Loucy (cell line): ENCODE results near the gene TSSK2.

Experiments used
- H2AFZ ChIP-seq: fragments of 200-600 bp; sonication (generic); 2 replicates; pipeline ENCODE4 v1.6.0; 2016; ENCODE audit warnings: antibody characterized with exemption, mild to moderate bottlenecking, low read length, moderate library complexity
- H3F3A ChIP-seq: fragments of 200-600 bp; 2 replicates; pipeline ENCODE4 v1.6.0; 2016; ENCODE audit warnings: antibody characterized with exemption, low read depth, mild to moderate bottlenecking
- H3K27me3 ChIP-seq: fragments of 200-600 bp; sonication (generic); 2 replicates; pipeline ENCODE4 v1.6.1; 2014; ENCODE audit warnings: low read length, mild to moderate bottlenecking; ENCODE audit not compliant: insufficient read depth, poor library complexity, severe bottlenecking
- H3K36me3 ChIP-seq: fragments of 200-600 bp; sonication (generic); 2 replicates; pipeline ENCODE4 v1.6.1; 2016; ENCODE audit warnings: low read length; ENCODE audit not compliant: insufficient read depth
- H3K4me1 ChIP-seq: fragments of 200-600 bp; sonication (generic); 2 replicates; pipeline ENCODE4 v1.5.1; 2014; ENCODE audit warnings: low read length, mild to moderate bottlenecking; ENCODE audit not compliant: insufficient read depth, poor library complexity, severe bottlenecking
- H3K4me2 ChIP-seq: fragments of 200-600 bp; sonication (generic); 2 replicates; pipeline ENCODE4 v1.6.0; 2014; ENCODE audit warnings: antibody characterized with exemption, low read length, low read depth, mild to moderate bottlenecking; ENCODE audit not compliant: poor library complexity, severe bottlenecking
- H3K4me3 ChIP-seq: fragments of 200-600 bp; sonication (generic); 2 replicates; pipeline ENCODE4 v1.5.1; 2014; ENCODE audit warnings: low read length, mild to moderate bottlenecking, mixed read lengths; ENCODE audit not compliant: poor library complexity, severe bottlenecking
- H3K79me2 ChIP-seq: fragments of 200-600 bp; sonication (generic); 2 replicates; pipeline ENCODE4 v1.6.1; 2014; ENCODE audit warnings: low read length; ENCODE audit not compliant: insufficient read depth
- H3K9ac ChIP-seq: fragments of 200-600 bp; sonication (generic); 2 replicates; pipeline ENCODE4 v1.6.0; 2014; ENCODE audit warnings: mild to moderate bottlenecking, low read depth, low read length, moderate library complexity; ENCODE audit not compliant: poor library complexity, severe bottlenecking
- H3K9me2 ChIP-seq: fragments of 200-600 bp; sonication (generic); replicated peaks from 2 replicates; pipeline ENCODE4 v1.6.1; 2016; ENCODE audit warnings: low read depth, low read length, mixed read lengths
- H3K9me3 ChIP-seq: fragments of 200-600 bp; sonication (generic); 2 replicates; pipeline ENCODE4 v1.6.1; 2014; ENCODE audit warnings: mild to moderate bottlenecking, antibody characterized with exemption, low read length, low read depth; ENCODE audit not compliant: insufficient read depth
- H4K20me1 ChIP-seq: fragments of 200-600 bp; sonication (generic); 2 replicates; pipeline ENCODE4 v1.6.0; 2014; ENCODE audit warnings: antibody characterized with exemption, low read length, mild to moderate bottlenecking; ENCODE audit not compliant: insufficient read depth, poor library complexity, severe bottlenecking
- CTCF ChIP-seq: fragments of 200-600 bp; sonication (generic); conservative IDR thresholded peaks from 2 replicates; pipeline ENCODE4 v1.5.1; 2014; ENCODE audit warnings: mild to moderate bottlenecking, antibody characterized with exemption, low read length
- EZH2phosphoT487 ChIP-seq: fragments of 200-600 bp; IDR thresholded peaks from 2 replicates; pipeline ENCODE4 v1.6.1; 2018; ENCODE audit warnings: antibody characterized with exemption, mild to moderate bottlenecking, moderate library complexity, borderline replicate concordance

Gene TSSK2

GRCh38 chr22:19166421-19166820 is 35.3 kb downstream of the TSSK2 start:
- no peaks in the 10 kb centered on the region for H3K79me2 ChIP-seq
- no peaks in the 10 kb centered on the region for H3K9me3 ChIP-seq
- H3K9ac ChIP-seq: no peak overlapping the region
- no peaks in the 10 kb centered on the region for H4K20me1 ChIP-seq
- H3K27me3 ChIP-seq: no peaks in the 10 kb centered on the region
- no peaks in the 10 kb centered on the region for H3K9me2 ChIP-seq
- TF ChIP-seq EZH2phosphoT487 (no peak), CTCF (no peak)
- H3F3A ChIP-seq: no peaks in the 10 kb centered on the region
- H3K4me2 ChIP-seq: no peak overlapping the region
- no peaks in the 10 kb centered on the region for H3K36me3 ChIP-seq
- no peak overlapping the region for H3K4me3 ChIP-seq
- peaks cover 10% of the 10 kb centered on the region for H3K4me1 ChIP-seq
- H2AFZ ChIP-seq: no peak overlapping the region

- Histone ChIP-seq H4K20me1 (peaks cover 6% of the 10 kb centered on the region), H3K9me3 (no peaks in the 10 kb centered on the region), H3K4me1 (peaks cover 14% of the 10 kb centered on the region), H3K36me3 (no peaks in the 10 kb centered on the region), H3K9ac (no peak overlapping the region), H3K4me3 (no peak overlapping the region), H2AFZ (no peak overlapping the region), H3K27me3 (no peaks in the 10 kb centered on the region), H3K4me2 (no peak overlapping the region), H3F3A (no peaks in the 10 kb centered on the region), H3K79me2 (peaks cover 8% of the 10 kb centered on the region), H3K9me2 (no peaks in the 10 kb centered on the region)
- TF ChIP-seq CTCF (no peak), EZH2phosphoT487 (no peak)
Observed at GRCh38 chr22:19167106-19167869, 36.2 kb downstream of the TSSK2 start.

GRCh38 chr22:19168088-19168890 is 37.2 kb downstream of the TSSK2 start:
- H3K36me3 ChIP-seq: no peaks in the 10 kb centered on the region
- no peak overlapping the region for H3K4me3 ChIP-seq
- H3K9me2 ChIP-seq: no peaks in the 10 kb centered on the region
- peaks cover 14% of the 10 kb centered on the region for H4K20me1 ChIP-seq
- no peaks in the 10 kb centered on the region for H3F3A ChIP-seq
- peaks cover 22% of the 10 kb centered on the region for H3K4me1 ChIP-seq
- H2AFZ ChIP-seq: no peak overlapping the region
- peaks cover 18% of the 10 kb centered on the region for H3K79me2 ChIP-seq
- no peak overlapping the region for H3K4me2 ChIP-seq
- H3K9ac ChIP-seq: no peak overlapping the region
- no peaks in the 10 kb centered on the region for H3K27me3 ChIP-seq
- no peaks in the 10 kb centered on the region for H3K9me3 ChIP-seq
- no peak for TF ChIP-seq EZH2phosphoT487
- TF ChIP-seq CTCF: no peak
